Measurements from ENCODE around the gene SETD5.

GRCh38 chr3:9396632-9397331 lies 633 bp upstream of the SETD5 start:
- TF ChIP-seq, protein P1, sequence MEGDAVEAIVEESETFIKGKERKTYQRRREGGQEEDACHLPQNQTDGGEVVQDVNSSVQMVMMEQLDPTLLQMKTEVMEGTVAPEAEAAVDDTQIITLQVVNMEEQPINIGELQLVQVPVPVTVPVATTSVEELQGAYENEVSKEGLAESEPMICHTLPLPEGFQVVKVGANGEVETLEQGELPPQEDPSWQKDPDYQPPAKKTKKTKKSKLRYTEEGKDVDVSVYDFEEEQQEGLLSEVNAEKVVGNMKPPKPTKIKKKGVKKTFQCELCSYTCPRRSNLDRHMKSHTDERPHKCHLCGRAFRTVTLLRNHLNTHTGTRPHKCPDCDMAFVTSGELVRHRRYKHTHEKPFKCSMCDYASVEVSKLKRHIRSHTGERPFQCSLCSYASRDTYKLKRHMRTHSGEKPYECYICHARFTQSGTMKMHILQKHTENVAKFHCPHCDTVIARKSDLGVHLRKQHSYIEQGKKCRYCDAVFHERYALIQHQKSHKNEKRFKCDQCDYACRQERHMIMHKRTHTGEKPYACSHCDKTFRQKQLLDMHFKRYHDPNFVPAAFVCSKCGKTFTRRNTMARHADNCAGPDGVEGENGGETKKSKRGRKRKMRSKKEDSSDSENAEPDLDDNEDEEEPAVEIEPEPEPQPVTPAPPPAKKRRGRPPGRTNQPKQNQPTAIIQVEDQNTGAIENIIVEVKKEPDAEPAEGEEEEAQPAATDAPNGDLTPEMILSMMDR (IDR thresholded peaks at IDR 0.05), result no peak
- no peak for TF ChIP-seq EZH2 (IDR thresholded peaks at IDR 0.05; ENCODE audit: borderline replicate concordance, insufficient read depth, low read depth, low read length, poor library complexity, severe bottlenecking)

Measured in B cell (primary cell).